Lung microvascular endothelial cell (primary cell): ENCODE measurements around the gene WDR43. TPM values are rescaled to one million over a fixed set of nuclear protein-coding genes. Genes with fewer than 3 reads are reported as not detected.

Experiments
- DNase-seq, 2 donors: peaks; one replicate each; pipeline versions ENCODE4 v3.0.0 to v3.0.0-alpha.2; 2010; ENCODE audit warnings: low read depth in 2 of 2
- total RNA-seq: library from RNA; depleted of rRNA; stranded (reverse); fragments of >200 nt; gene quantifications from 2 replicates; pipeline ENCODE4 v1.2.1, GENCODE V29; 2014

WDR43 gene, protein sequence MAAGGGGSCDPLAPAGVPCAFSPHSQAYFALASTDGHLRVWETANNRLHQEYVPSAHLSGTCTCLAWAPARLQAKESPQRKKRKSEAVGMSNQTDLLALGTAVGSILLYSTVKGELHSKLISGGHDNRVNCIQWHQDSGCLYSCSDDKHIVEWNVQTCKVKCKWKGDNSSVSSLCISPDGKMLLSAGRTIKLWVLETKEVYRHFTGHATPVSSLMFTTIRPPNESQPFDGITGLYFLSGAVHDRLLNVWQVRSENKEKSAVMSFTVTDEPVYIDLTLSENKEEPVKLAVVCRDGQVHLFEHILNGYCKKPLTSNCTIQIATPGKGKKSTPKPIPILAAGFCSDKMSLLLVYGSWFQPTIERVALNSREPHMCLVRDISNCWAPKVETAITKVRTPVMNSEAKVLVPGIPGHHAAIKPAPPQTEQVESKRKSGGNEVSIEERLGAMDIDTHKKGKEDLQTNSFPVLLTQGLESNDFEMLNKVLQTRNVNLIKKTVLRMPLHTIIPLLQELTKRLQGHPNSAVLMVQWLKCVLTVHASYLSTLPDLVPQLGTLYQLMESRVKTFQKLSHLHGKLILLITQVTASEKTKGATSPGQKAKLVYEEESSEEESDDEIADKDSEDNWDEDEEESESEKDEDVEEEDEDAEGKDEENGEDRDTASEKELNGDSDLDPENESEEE
- 35.3 and 51.6 TPM in 2 replicates for total RNA-seq

DNA sequence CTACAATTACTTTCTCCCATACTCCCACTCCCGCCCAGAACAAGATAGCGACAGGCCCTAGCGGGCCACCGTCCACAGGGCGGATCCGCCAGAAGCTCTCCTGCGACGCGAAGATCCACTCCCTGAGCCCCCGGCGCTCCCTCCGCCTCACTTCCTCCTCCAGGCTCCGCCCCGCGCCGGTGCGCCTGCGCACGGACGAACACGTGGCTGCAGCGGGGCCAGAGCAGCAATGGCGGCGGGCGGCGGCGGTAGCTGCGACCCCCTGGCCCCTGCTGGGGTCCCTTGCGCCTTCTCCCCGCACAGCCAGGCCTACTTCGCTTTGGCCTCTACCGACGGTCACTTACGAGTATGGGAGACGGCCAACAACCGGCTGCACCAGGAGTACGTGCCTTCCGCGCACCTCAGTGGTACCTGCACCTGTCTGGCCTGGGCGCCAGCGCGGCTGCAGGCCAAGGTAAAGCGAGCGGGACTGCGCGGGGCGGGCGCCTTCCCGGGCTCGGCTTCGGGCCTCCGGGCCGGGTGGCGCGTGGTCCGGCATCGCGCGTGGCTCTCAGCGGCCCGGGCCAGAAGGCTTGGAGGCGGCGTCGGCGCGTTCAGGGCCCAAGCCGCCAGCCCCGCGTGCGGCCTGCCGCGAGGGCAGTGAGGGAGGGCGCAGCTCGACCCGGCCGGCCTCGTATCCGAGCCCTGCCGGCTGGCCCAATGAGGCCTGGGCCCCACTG, at the start of gene WDR43:
TSS of gene WDR43 (plus strand) at position 198 of the 719 bp plus-strand sequence. CDS start at position 230, 32 bp downstream.
- peak; percentile 99 to 100 for DNase-seq

DNA sequence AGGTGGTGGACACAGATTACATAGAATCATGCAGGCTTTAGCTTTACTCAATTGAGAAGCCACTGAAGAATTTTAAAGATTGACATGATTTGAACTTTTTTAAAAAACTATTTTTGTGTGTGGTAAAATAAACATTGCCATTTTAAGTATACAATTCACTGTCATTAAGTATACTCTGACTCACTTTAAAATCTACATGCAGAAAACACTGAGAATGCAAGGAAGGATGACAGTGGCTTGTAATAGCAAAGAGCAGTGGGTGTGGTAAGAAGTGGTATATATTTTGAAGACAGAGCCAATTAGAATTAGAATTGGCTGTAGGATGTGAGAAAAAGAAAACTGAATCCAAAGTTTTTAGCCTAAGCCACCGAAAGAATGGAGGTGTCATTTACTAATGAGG, 39.3 kb upstream of the WDR43 start:
- DNase-seq: no peak

DNA sequence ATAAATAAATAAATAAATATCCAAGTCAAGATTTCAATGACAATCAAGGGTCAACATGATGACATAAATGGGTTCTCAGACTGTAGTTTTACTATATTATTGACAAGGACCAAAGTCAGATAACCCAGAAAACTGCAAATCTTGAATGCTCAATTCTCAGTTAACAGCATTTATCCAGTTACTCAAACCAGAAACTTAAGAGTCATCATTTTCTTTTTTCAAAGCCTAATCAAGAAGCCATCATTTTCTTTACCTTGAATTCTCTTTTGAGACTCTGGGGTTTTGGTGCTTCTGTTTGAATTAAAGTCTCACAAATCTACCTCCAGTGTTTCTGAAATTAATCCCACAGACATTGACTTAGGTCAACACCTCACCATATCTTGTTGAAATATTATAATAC, 38.5 kb upstream of the WDR43 start:
- no peak for DNase-seq

DNA sequence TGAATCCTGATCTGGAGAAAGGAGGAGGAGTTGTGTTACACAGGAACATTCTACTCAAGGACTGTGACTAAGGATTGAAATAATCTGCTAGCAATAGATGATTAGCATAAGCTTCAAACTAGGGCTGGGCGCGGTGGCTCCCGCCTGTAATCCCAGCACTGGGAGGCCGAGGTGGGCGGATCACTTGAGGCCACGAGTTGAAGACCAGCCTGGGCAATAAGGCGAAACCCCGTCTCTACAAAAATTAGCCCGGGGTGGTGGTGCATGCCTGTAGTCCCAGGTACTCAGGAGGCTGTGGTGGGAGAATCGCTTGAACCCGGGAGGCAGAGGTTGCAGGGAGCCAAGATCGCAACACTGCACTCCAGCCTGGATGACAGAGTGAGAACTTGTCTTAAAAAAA, 25.9 kb upstream of the WDR43 start:
- no peak for DNase-seq

DNA sequence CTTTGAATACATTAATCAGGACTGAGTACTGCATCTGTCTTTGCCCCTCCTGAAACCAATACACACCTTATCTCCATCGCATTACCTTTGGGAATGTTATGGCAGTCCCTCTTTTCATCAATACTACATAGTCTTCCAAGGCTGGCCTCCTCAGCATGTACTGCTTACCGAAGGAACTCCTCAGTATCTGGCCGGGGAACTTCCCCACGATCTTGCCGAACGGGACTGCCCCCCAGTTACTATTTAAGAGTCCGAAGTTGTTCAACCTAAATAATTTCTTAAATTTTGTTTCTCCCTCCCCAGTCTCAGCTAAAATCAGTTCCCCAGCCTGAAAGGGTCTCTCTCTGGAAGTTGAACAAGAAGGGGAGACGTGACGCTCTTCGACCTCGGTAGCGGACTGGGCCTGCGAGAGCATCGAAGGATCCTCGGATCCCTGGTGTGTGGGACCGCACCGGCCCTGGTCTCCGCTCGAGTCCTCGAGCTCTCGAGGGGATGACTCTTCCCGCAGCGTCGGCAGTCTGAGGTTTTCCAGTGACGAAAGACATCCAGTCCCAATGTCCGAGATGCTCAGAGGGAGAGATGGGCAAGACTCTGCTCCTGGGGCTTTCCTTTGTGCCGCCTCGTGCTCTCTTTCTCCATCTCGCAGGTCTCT, 24.8 kb upstream of the WDR43 start:
- DNase-seq: peak in 1 of 2 donors; percentile 20

DNA sequence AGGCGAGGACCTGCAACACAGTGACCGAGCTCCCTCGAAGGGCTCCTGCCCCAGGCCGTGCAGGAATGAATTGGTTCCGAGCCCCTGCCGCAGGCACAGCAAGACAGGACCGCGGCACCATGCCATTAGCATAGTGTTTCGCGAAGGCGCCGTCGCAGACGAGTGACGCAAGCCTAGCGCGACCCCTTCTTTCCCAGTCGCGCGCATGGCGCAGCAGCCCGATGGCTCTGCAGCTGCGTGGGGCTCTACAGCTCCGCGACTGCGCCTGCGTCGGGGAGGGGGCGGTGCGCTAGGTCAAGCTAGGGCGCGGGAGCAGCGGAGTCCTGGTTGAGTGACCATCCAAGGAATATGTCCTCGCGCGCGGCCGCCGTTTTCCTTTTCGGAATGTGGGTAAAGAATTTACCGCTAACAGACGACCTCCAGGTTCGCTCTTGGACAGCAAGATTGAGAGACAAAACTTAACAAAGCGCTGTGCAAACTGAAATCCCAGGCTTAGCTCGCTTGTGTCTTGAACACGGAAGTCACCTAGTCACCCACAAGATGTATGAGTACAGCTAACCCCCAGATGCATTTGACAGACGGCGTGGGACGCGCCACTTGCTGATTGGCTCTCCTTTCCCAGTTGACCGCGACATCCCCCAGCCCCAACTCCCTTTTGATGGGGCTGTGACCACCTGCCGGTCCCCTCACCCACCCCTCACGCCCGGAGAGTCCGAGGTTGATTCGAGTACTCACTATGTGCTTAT, 24.1 kb upstream of the WDR43 start, which contains the start of gene TRMT61B:
TSS of gene TRMT61B (minus strand) at position 164 of the 746 bp plus-strand sequence. CDS start at position 132, 32 bp downstream.
- peak; percentile 96 to 97 for DNase-seq

DNA sequence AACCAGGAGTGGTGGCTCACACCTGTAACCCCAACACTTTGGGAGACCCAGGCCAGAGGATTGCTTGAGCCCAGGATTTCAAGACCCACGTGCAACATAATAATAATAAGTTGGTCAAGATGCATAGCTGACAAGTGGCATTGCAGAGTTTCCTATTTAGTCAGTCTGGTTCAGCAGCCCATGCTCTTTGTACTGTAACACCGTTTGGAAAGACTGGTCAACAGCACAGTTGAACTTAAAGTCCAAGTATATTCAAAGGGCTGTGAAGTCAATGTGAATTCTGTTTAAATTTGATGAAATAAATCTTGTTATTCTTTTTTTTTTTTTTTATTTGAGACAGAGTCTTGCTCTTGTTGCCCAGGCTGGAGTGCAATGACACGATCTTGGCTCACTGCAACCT, 22.8 kb upstream of the WDR43 start:
- no peak for DNase-seq

DNA sequence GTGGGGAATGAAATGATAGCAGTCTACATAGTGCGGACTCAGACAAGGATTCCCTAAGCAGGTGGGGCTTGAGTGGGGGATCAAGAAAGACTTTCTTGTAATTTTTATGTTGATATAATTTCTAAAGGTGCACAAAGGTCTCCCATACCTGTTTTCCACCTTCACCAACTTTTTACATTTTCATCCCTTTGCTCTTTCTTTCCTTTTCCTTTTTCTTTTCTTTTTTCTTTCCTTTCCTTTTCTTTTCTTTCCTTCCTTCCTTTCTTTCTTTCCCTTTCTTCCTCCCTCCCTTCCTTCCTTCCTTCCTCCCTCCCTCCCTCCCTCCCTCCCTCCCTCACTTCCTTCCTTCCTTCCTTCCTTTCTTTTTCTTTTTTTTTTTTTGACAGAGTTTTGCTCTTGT, 14.3 kb upstream of the WDR43 start:
- DNase-seq: no peak

DNA sequence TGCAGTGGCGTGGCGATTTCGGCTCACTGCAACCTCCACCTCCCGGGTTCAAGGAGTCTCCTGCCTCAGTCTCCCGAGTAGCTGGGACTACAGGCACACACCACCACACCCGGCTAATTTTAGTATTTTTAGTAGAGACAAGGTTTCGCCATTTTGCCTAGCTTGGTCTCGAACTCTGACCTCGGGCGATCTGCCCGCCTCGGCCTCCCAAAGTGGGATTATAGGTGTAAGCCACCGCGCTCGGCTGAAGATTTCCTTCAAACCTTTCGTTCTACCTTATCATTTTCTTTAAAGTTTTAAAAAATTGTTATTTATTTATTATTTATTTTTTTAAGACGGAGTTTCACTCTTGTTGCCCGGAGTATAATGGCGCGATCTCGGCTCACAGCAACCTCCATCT, 979 bp upstream of the WDR43 start:
- no peak for DNase-seq

DNA sequence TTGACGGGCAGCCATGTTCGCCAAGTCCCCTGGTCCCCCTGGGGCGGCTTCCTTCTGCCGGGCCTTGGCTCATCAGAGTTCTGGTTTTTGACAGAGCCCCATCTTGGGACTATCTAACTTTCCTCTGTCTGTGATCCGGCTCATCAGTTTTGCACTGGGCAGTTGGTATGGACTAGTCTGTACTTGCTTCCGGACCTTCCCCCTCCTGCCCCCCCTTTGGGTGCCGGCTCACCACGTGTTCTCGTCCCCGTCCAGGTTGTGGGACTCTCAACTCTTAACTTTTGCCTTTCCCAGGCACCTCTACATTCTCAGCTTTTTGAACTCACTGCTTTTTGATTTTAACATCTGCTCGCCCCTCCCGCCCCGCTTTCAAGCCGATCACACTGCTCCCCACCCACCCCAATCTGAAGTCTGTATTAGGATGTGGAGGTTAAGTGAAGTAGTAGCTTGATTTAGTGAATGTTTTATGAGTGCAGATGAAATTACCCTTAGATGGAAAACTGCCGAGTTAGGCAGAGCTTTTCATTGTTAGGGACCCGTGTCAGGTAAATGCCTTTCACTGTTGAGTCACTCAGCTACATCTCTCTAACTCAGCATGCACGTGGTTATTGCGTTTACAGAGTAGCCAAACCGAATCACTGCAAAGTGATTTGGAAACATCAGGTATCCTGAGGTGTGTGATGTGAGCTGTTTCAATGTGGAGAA, 874 bp downstream of the WDR43 start:
- DNase-seq: peak; percentile 54 to 65

DNA sequence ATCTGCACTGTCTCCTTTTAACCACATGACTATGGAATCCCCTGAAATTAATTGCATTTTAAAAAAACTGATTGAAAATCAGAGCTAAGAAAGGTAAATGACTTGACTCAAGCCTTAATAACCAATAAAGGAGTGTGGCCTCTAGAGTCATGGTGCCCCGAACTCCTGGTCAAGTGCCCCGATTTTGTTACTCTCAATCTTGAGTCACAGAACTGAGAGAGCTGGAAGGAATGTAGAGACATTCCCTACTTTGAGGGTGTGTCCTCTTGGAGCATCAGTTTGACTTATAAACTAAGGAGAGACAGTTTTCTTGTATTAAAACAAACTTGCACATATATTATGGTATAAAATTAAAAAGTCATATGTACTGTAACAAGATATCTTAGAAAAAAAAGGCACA, 2.4 kb downstream of the WDR43 start:
- peak in 1 of 2 donors; percentile 5 for DNase-seq

DNA sequence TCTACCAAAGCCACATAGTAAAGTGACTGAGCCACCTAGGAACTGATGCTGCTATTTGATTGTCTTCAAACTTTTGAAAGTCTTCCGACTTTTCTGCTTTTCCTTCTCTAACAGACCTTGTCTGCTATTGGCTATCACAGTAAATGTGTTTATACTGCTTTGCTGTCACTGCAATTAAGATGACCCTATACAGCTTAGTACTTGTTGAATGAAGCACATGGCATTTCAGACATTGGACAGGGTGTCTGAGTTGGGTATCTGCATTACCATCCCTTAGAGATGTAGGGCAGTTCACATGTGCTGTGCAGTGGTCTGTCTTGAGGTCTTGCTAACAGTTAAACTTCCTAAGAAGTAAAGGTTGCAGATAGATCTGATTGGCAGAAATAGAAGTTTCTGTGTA, 3.6 kb downstream of the WDR43 start:
- no peak for DNase-seq

DNA sequence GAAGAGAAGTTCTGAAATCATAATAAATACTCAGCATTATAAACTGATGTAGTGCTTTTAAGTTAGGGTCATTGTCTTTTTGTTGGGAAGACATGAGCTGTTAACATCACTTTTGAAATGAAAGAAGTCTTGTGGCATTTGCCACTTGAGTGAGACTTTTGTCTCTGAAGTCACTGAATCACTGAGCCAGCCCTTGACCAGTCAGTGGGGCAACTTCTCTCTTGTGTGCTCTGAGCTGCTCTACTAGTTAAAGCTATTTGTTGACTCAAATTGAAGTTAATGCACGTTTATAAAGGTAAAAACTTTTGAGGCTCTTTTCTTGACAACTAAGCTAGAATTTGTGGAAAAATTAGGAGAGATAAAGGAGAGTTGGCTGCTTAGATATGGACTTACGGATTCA, 6.7 kb downstream of the WDR43 start:
- no peak for DNase-seq

DNA sequence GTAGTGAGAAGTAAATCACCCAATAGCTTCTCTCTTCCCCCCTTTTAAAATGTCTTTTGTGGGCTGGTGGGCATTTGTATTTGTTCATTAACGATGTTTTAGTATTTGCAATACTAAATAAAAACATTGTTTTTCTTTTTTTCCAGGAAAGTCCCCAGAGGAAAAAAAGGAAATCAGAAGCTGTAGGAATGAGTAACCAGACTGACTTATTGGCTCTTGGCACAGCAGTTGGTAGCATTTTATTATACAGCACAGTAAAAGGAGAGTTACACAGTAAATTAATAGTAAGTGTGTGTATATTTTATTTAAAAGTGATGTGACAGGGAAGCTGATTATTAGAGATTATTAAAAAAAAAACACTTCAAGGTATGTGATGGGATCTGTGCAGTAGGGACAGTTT, 7.4 kb downstream of the WDR43 start:
- peak; percentile 20 to 40 for DNase-seq

DNA sequence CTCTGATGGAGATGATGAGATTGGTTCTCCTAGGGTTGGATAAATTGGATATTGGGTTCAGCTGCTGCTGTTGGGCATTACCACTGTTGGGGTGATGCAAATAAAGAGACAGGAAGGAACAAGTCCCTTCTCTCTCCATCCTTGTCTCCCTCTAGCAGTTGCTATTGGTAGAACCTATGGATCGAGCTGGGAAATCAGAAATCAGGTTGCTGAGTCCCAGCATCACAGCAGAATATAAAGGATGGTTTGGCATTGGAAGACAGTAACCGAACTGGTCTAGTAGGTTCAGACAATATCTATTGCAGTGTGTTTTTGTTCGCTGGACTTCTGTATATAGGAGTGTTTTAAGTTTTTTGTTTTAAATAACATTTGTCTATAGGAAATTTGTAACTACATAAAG, 8.1 kb downstream of the WDR43 start:
- DNase-seq: no peak

DNA sequence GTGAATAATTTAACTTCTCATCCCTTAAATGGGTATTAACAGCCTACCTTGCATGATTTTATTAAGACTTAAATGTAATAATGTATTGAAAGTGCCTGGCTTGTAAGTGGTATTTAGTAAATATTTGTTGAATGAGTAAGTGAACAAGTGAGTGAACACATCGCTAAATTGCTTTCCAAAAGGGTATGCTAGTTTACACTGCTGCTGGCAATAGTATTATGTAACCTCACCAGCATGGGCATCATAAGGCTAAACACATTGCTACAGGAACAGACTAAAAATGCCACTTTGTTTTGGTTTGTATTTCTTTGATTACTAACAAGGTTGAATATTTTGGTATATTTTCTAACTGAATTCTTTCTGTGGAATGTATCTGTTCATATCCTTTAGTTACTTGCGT, 9.8 kb downstream of the WDR43 start:
- DNase-seq: peak in 1 of 2 donors; percentile 11

DNA sequence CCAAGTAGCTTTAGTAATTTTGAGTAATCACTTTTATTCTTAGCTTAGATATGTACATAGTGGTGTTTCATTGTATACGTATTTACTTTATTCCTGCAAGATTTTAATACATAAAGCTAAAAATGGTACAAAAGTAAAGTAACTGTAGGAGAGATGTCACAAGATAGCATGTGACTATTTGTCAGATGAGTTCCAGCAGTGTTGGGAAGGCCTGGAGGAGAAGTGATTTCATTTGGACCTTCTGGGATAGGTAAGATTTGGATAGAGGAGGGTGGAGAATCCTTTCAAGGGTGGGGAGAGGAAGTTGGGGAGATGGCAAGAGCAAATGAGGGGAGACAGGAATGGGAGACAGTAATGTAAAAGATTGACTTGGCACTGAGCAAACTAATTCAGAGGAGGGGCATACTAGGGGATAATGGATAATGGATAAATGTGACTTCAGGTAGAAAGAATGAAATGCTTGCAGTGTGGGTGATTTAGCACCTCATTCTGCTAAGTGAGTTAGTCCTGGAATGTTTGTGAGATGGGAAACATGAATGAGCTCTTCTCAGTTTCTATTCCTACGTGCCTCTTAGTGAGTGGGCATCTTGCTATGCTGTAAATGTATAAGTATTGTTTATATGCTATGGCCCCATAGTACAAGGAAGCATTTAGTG, 10.5 kb downstream of the WDR43 start:
- DNase-seq: peak in 1 of 2 donors; percentile 7

DNA sequence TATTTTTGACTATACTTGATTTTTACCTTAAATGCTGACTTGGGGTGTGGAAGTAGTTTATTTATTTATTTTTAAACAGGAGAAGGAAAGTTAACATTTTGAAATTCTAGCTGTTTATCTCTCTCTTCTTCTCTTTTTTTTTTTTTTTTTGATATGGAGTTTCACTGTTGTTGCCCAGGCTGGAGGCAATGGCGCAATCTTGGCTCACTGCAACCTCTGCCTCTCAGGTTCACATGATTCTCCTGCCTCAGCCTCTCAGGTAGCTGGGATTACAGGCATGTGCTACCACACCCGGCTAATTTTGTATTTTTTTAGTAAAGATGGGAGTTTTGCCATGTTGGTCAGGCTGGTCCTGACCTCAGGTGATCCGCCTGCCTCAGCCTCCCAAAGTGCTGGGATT, 11.1 kb downstream of the WDR43 start:
- DNase-seq: no peak

DNA sequence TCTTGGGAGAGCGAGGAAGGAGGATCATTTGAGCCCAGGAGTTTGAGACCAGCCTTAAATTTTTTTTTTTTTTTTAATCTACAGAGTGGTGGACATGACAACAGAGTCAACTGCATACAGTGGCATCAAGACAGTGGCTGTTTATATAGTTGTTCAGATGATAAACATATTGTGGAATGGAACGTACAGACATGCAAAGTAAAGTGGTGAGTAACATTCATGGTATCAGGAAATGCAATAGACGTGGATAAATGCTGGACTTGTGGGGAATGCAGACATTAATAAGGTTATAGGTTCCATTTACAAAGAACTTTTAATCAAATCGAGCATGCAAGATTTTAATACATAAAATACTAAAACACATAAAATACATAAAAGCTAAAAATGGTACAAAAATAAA, 11.9 kb downstream of the WDR43 start:
- DNase-seq: peak in 1 of 2 donors; percentile 13

DNA sequence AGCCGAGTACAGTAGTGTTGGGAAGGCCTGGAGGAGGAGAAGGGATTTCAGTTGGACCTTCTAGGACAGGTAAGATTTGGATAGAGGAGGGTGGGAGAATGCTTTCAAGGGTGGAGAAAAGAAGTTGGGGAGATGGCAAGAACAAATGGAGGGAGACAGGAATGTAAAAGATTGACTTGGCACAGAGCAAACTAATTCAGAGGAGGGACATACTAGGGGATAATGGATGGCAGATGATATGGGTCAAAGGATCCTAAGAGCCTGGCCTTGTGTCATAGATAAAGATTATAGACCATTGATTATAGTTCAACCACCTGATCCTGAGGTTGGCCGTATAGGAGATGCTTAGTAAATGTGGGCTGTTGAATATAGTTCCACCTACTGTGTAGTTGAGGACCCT, 12.4 kb downstream of the WDR43 start:
- no peak for DNase-seq
